ENCODE results near the gene UCP2. TPM values are rescaled to one million over a fixed set of nuclear protein-coding genes. Genes with fewer than 3 reads are reported as not detected.

UCP2 gene
- total and polyA plus RNA-seq, 2 donors (not counting 3 experiments of a cell fraction or from before 2014, with no cell fraction given) = 16.5 to 24.0 TPM

DNA sequence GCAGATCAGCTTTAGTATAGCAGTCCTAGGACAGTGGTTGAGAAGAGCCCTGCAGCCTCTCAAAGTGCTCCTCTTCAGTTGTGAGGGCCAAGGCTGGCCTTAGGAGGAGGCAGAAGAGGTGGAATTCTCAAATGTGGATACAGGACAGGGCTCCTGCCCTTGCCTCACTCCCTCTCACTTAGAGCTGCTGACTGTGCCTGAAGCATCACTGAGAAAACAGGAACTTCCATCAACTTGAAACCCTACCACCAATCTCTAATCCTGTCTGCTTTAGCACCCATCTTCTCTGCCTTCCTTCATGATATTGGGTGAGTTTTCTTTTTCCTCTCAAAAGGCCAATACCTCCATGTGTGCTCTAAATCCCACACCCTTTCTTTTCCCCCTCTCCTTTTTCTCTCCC lies 40.6 kb upstream of the UCP2 start:
- Histone ChIP-seq H3K9me3 (replicated peaks; ENCODE audit: control insufficient read depth, insufficient read depth, low read length) (no peaks in the 10 kb centered on the region), H3K9me1 (replicated peaks; ENCODE audit: control insufficient read depth, extremely low read depth, insufficient read depth, low read length) (no peaks in the 10 kb centered on the region), H3K4me3 (replicated peaks in 1 of 3; ENCODE audit: insufficient read depth in 1 of 3, low read depth in 1 of 3, low read length in 3 of 3) (no peak overlapping the region), H4K20me1 (replicated peaks; ENCODE audit: control insufficient read depth, extremely low read depth, insufficient read depth, low read length) (no peaks in the 10 kb centered on the region), H3K36me3 (ENCODE audit: control insufficient read depth in 2 of 2, extremely low read depth in 1 of 2, insufficient read depth in 2 of 2, low read length in 2 of 2) (no peaks in the 10 kb centered on the region), H3K9ac (replicated peaks; ENCODE audit: extremely low read depth, insufficient read depth, low read length) (no peak overlapping the region), H3K27ac (ENCODE audit: insufficient read depth, low read depth, low read length) (no peak overlapping the region), H3K4me2 (ENCODE audit: insufficient read depth, low read length) (no peak overlapping the region), H2AFZ (ENCODE audit: low read depth, low read length) (no peak overlapping the region), H3K27me3 (ENCODE audit: control insufficient read depth in 2 of 2, insufficient read depth in 2 of 2, low read length in 2 of 2) (no peaks in the 10 kb centered on the region), H3K4me1 (ENCODE audit: control insufficient read depth, extremely low read depth, insufficient read depth, low read length) (peaks cover 22% of the 10 kb centered on the region), H3K79me2 (ENCODE audit: control insufficient read depth, insufficient read depth, low read length) (no peaks in the 10 kb centered on the region)
- ChIA-PET CTCF (no interaction called here), POLR2A (no interaction called here)
- dilution Hi-C loops (cut with MboI; ENCODE audit: extremely low pct_ligation_motif_present, low sequenced_read_pairs) = no loop called here
- FAIRE-seq (no peak), DNase-seq (ENCODE audit: low read depth, low spot score) (no peak)
- intact Hi-C loops (cut with micrococcal nuclease) = no loop called here
- no peak for TF ChIP-seq POLR2A (IDR thresholded peaks at IDR 0.05; ENCODE audit: low read depth, low read length)
- no peak for TF ChIP-seq EZH2 (IDR thresholded peaks at IDR 0.05; ENCODE audit: borderline replicate concordance, low read depth, low read length, severe bottlenecking)
- no peak for TF ChIP-seq GATA2 (IDR thresholded peaks at IDR 0.05; ENCODE audit: insufficient read depth, insufficient read length, low read depth, low read length)
- no peak for TF ChIP-seq POLR2AphosphoS5 (IDR thresholded peaks at IDR 0.05; ENCODE audit: insufficient read depth, low read depth, low read length)
- TF ChIP-seq, protein P1, sequence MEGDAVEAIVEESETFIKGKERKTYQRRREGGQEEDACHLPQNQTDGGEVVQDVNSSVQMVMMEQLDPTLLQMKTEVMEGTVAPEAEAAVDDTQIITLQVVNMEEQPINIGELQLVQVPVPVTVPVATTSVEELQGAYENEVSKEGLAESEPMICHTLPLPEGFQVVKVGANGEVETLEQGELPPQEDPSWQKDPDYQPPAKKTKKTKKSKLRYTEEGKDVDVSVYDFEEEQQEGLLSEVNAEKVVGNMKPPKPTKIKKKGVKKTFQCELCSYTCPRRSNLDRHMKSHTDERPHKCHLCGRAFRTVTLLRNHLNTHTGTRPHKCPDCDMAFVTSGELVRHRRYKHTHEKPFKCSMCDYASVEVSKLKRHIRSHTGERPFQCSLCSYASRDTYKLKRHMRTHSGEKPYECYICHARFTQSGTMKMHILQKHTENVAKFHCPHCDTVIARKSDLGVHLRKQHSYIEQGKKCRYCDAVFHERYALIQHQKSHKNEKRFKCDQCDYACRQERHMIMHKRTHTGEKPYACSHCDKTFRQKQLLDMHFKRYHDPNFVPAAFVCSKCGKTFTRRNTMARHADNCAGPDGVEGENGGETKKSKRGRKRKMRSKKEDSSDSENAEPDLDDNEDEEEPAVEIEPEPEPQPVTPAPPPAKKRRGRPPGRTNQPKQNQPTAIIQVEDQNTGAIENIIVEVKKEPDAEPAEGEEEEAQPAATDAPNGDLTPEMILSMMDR (IDR thresholded peaks at IDR 0.05; ENCODE audit: extremely low read depth in 1 of 2, insufficient read depth in 1 of 2, low read depth in 1 of 2, low read length in 2 of 2) = no peak
- TF ChIP-seq, protein P2, sequence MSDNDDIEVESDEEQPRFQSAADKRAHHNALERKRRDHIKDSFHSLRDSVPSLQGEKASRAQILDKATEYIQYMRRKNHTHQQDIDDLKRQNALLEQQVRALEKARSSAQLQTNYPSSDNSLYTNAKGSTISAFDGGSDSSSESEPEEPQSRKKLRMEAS (IDR thresholded peaks at IDR 0.05; ENCODE audit: insufficient read depth, insufficient read length) = no peak
- no peak for TF ChIP-seq MYC (IDR thresholded peaks at IDR 0.05; ENCODE audit: low read depth, low read length)
- no peak for TF ChIP-seq FOS (IDR thresholded peaks at IDR 0.05; ENCODE audit: borderline replicate concordance, insufficient read depth, low read length)
- TF ChIP-seq JUN (IDR thresholded peaks at IDR 0.05; ENCODE audit: borderline replicate concordance, insufficient read depth, insufficient read length, low read depth) = no peak
- no TSS peak for BruUV-seq (replicated peaks)
